B cell (primary cell): ENCODE results near the gene SLC18A3. TPM values are rescaled to one million over a fixed set of nuclear protein-coding genes. Genes with fewer than 3 reads are reported as not detected.

ENCODE experiments used
- ATAC-seq: fragments of 200-7000 bp; cut with Tn5 transposase; one replicate; pipeline ENCODE4 v1.10.0; 2021; ENCODE audit warnings: low read depth, mild to moderate bottlenecking, moderate number of reproducible peaks, moderate library complexity
- CTCF ChIA-PET: fragments of 350-600 bp; sonication (Branson Sonifier 250); formaldehyde crosslinking; loops from one replicate; lab custom pipeline; 2021; ENCODE audit warnings: antibody characterized with exemption, inconsistent platforms; lab: Charles Lee
- POLR2A ChIA-PET: fragments of 350-600 bp; sonication (Branson Sonifier 250); formaldehyde crosslinking; loops from one replicate; lab custom pipeline; 2021; ENCODE audit warnings: antibody characterized with exemption; lab: Charles Lee
- DNase-seq: peaks from one replicate; pipeline ENCODE4 v3.0.0; 2013
- H2AFZ ChIP-seq: 2 replicates; pipeline ENCODE4 v1.6.1; 2012; ENCODE audit warnings: mild to moderate bottlenecking, low read depth, low read length; ENCODE audit not compliant: insufficient read depth, poor library complexity, severe bottlenecking
- H3K27ac ChIP-seq, 2 donors: 1 replicate in 1 of 2; 2 replicates in 1 of 2; pipeline ENCODE4 v1.5.1; 2012 to 2013; ENCODE audit warnings: low read length in 2 of 2, mild to moderate bottlenecking in 2 of 2, moderate library complexity in 1 of 2
- H3K27me3 ChIP-seq, 4 experiments: fragments of 200-600 bp in 1 of 4; sonication (generic) in 1 of 4; replicated peaks in 1 of 4; 1 replicate in 2 of 4; 2 replicates in 2 of 4; pipeline versions ENCODE4 v1.6.1 to v1.7.0; 2013 to 2016; ENCODE audit warnings: low read length in 3 of 4, mild to moderate bottlenecking in 2 of 4, mixed read lengths in 1 of 4, moderate library complexity in 1 of 4; ENCODE audit not compliant: insufficient read depth in 4 of 4, control insufficient read depth in 3 of 4; ENCODE audit errors: control extremely low read depth in 1 of 4
- H3K36me3 ChIP-seq, 2 experiments: replicated peaks in 1 of 2; 1 replicate in 1 of 2; 2 replicates in 1 of 2; pipeline versions ENCODE4 v1.6.1 to v1.7.1; 2013; ENCODE audit warnings: low read length in 1 of 2; ENCODE audit not compliant: insufficient read depth in 2 of 2, control insufficient read depth in 1 of 2; ENCODE audit errors: control extremely low read depth in 1 of 2, extremely low read depth in 1 of 2
- H3K4me1 ChIP-seq, 2 donors: fragments of 200-600 bp in 1 of 2; sonication (generic) in 1 of 2; 1 replicate in 1 of 2; 2 replicates in 1 of 2; pipeline versions ENCODE4 v1.5.1 to v1.6.1; 2013 to 2017; ENCODE audit warnings: low read length in 2 of 2; ENCODE audit not compliant: control insufficient read depth in 2 of 2, insufficient read depth in 2 of 2
- H3K4me2 ChIP-seq: replicated peaks from 2 replicates; pipeline ENCODE3; 2012; ENCODE audit warnings: mild to moderate bottlenecking, low read depth, low read length; ENCODE audit not compliant: poor library complexity, severe bottlenecking
- H3K4me3 ChIP-seq, 5 experiments: fragments of 200-600 bp in 1 of 5; sonication (generic) in 1 of 5; 1 replicate in 3 of 5; 2 replicates in 2 of 5; pipeline versions ENCODE4 v1.5.1 to v1.7.0; 2011 to 2016; ENCODE audit warnings: low read length in 4 of 5, mild to moderate bottlenecking in 4 of 5, low read depth in 2 of 5, control low read depth in 1 of 5, moderate library complexity in 1 of 5; ENCODE audit not compliant: insufficient read depth in 1 of 5; ENCODE audit errors: control extremely low read depth in 1 of 5, extremely low read depth in 1 of 5
- H3K79me2 ChIP-seq: fragments of 200-600 bp; sonication (generic); one replicate; pipeline ENCODE4 v1.6.0; 2016; ENCODE audit warnings: low read length; ENCODE audit not compliant: control insufficient read depth, insufficient read depth
- H3K9ac ChIP-seq: fragments of 200-600 bp; sonication (generic); 2 replicates; pipeline ENCODE4 v1.6.1; 2017; ENCODE audit warnings: mild to moderate bottlenecking, low read length, moderate library complexity
- H3K9me3 ChIP-seq, 3 donors: one replicate each; pipeline versions ENCODE4 v1.6.1 to v1.7.1; 2013; ENCODE audit warnings: low read length in 2 of 3; ENCODE audit not compliant: control insufficient read depth in 2 of 3, insufficient read depth in 1 of 3; ENCODE audit errors: control extremely low read depth in 1 of 3
- H4K20me1 ChIP-seq: 2 replicates; pipeline ENCODE4 v1.6.0; 2012; ENCODE audit warnings: mild to moderate bottlenecking, low read length; ENCODE audit not compliant: insufficient read depth, control insufficient read depth, poor library complexity, severe bottlenecking
- H3K27ac Mint-ChIP-seq: one replicate; pipeline ENCODE4 v1.8.0; 2021; ENCODE audit warnings: mixed read lengths
- H3K27me3 Mint-ChIP-seq: one replicate; pipeline ENCODE4 v1.8.0; 2021; ENCODE audit warnings: mixed read lengths
- H3K4me1 Mint-ChIP-seq: one replicate; pipeline ENCODE4 v1.8.0; 2021; ENCODE audit warnings: mixed read lengths
- H3K4me3 Mint-ChIP-seq: one replicate; pipeline ENCODE4 v1.8.0; 2021; ENCODE audit warnings: mixed read lengths
- H3K9me3 Mint-ChIP-seq: one replicate; pipeline ENCODE4 v1.8.0; 2022; ENCODE audit warnings: mixed read lengths; ENCODE audit not compliant: insufficient read depth
- CTCF ChIP-seq: fragments of 200-600 bp; IDR thresholded peaks from one replicate; pipeline ENCODE4 v1.8.0; 2022; ENCODE audit warnings: antibody characterized with exemption, mild to moderate bottlenecking
- EZH2 ChIP-seq: IDR thresholded peaks from 2 replicates; pipeline ENCODE4 v1.6.1; 2012; ENCODE audit warnings: borderline replicate concordance, low read depth, mild to moderate bottlenecking, moderate library complexity, low read length; ENCODE audit not compliant: insufficient read depth, poor library complexity, severe bottlenecking
- WGBS: methylation state at CpG from one replicate; pipeline ENCODE4 v1.1.5; 2013; ENCODE audit warnings: missing lambda C conversion rate; ENCODE audit not compliant: insufficient coverage; 5-methylcytosine and 5-hydroxymethylcytosine counted together
- intact Hi-C: fragments of 100-400 bp; cut with micrococcal nuclease; formaldehyde crosslinking; loops from one replicate; pipeline ENCODE4 v1.10.0; 2022
- polyA plus RNA-seq: library from polyadenylated mRNA; depleted of rRNA; stranded (reverse); fragments of >200 nt; gene quantifications from 2 replicates; pipeline ENCODE4 v1.2.3, GENCODE V29; 2012
- total RNA-seq, 2 donors: library from RNA; stranded (reverse); fragments of 120-200 nt in 1 of 2; gene quantifications; 1 replicate in 1 of 2; 2 replicates in 1 of 2; pipeline versions ENCODE4 v1.2.3 to v1.2.4, GENCODE V29; 2013 to 2022

SLC18A3 gene
- total and polyA plus RNA-seq, 2 donors (not counting 1 experiment from before 2014, with no cell fraction given), result not detected

GRCh38 chr10:49569031-49569631, 41.0 kb upstream of the SLC18A3 start:
- no peak overlapping the region for H2AFZ ChIP-seq
- intact Hi-C loops, result no loop called here
- Mint-ChIP-seq H3K4me1 (peaks cover 21% of the 10 kb centered on the region), H3K4me3 (peak overlapping the region; percentile 20), H3K9me3 (peaks cover 8% of the 10 kb centered on the region), H3K27me3 (peaks cover 23% of the 10 kb centered on the region), H3K27ac (peak overlapping the region; percentile 32)
- no peak for DNase-seq
- no peak overlapping the region for H3K4me3 ChIP-seq
- no peak overlapping the region for H3K4me2 ChIP-seq
- H3K79me2 ChIP-seq, result no peaks in the 10 kb centered on the region
- no peak overlapping the region for H3K27ac ChIP-seq
- ATAC-seq, result no peak
- 73% methylated on average over 2 of the region's 3 CpGs for WGBS
- H3K9ac ChIP-seq, result no peak overlapping the region
- H3K9me3 ChIP-seq, result peaks cover 0 to 3% (median 1%) of the 10 kb centered on the region in 3 donors
- TF ChIP-seq EZH2 (no peak), CTCF (no peak)
- no peaks in the 10 kb centered on the region for H3K36me3 ChIP-seq
- ChIA-PET CTCF (interaction anchor here (1.1 kb wide), 1 partner anchor 24 kb away, joined by 4 read pairs; no protein-coding TSS in a partner anchor), POLR2A (no interaction called here)
- H4K20me1 ChIP-seq, result no peaks in the 10 kb centered on the region
- peaks cover 0 to 8% of the 10 kb centered on the region in 2 donors for H3K4me1 ChIP-seq
- peaks cover 0 to 4% (median 2%) of the 10 kb centered on the region in 4 experiments for H3K27me3 ChIP-seq

DNA sequence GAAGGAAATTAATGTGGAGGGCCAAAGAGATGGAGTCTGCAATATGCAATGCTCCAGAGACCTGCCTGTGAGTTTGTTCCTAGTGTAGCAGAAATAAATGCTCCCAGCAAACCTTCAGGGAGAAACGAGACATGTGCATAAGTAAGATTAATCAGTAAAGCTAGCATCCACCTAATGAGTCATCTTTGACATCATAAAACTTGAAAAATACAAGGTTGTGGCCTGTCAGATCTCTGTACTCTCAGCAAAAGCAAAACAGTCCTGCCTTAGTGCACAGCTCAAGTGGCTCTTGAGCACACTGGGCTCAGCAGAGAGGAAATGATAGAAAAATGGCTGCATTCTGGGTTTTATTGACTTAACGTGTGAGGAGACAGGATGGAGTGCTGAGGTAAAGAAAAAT, 38.7 kb upstream of the SLC18A3 start:
- peaks cover 0 to 4% (median 1%) of the 10 kb centered on the region in 4 experiments for H3K27me3 ChIP-seq
- Mint-ChIP-seq H3K9me3 (peaks cover 6% of the 10 kb centered on the region), H3K4me3 (no peak overlapping the region), H3K4me1 (peaks cover 21% of the 10 kb centered on the region), H3K27ac (no peak overlapping the region), H3K27me3 (peaks cover 25% of the 10 kb centered on the region)
- no peak overlapping the region for H2AFZ ChIP-seq
- no peaks in the 10 kb centered on the region for H3K36me3 ChIP-seq
- DNase-seq (no peak), ATAC-seq (no peak)
- no peak overlapping the region for H3K4me3 ChIP-seq
- no peak for TF ChIP-seq CTCF
- no peak for TF ChIP-seq EZH2
- intact Hi-C loops, result no loop called here
- no peak overlapping the region for H3K9ac ChIP-seq
- H3K4me1 ChIP-seq, result peaks cover 0 to 8% of the 10 kb centered on the region in 2 donors
- H3K4me2 ChIP-seq, result no peak overlapping the region
- peaks cover 0 to 3% (median 1%) of the 10 kb centered on the region in 3 donors for H3K9me3 ChIP-seq
- CTCF ChIA-PET, result interaction anchor here (0.6 kb wide), 1 partner anchor 215 kb away, joined by 3 read pairs; no protein-coding TSS in a partner anchor
- H3K79me2 ChIP-seq, result no peaks in the 10 kb centered on the region
- WGBS, result no CpG with 5 or more reads among the region's 2 CpGs
- no peak overlapping the region for H3K27ac ChIP-seq
- POLR2A ChIA-PET, result no interaction called here
- H4K20me1 ChIP-seq, result no peaks in the 10 kb centered on the region
